Right atrium auricular region (tissue), 2 donors: ENCODE data around the gene GOLGA2. TPM values are rescaled to one million over a fixed set of nuclear protein-coding genes. Genes with fewer than 3 reads are reported as not detected.

Source experiments
- DNase-seq: peaks from one replicate; pipeline ENCODE4 v3.0.0-alpha.2; 2019; ENCODE audit warnings: low spot score
- H3K27ac ChIP-seq, 2 donors: fragments of 200-600 bp; sonication (generic); 1 replicate in 1 of 2; 2 replicates in 1 of 2; pipeline ENCODE4 v1.5.1; 2016 to 2019
- H3K27me3 ChIP-seq, 2 donors: fragments of 200-600 bp; sonication (generic); one replicate each; pipeline versions ENCODE4 v1.5.1 to v1.6.0; 2017 to 2019
- H3K36me3 ChIP-seq: fragments of 200-600 bp; sonication (generic); one replicate; pipeline ENCODE4 v1.5.1; 2016
- H3K4me1 ChIP-seq, 2 donors: fragments of 200-600 bp; sonication (generic); one replicate each; pipeline versions ENCODE4 v1.5.1 to v1.6.0; 2017 to 2019
- H3K4me3 ChIP-seq, 2 donors: fragments of 200-600 bp; sonication (generic); 1 replicate in 1 of 2; 2 replicates in 1 of 2; pipeline ENCODE4 v1.5.1; 2017 to 2019; ENCODE audit warnings: mild to moderate bottlenecking in 1 of 2, moderate library complexity in 1 of 2
- H3K9me3 ChIP-seq, 2 donors: fragments of 200-600 bp; sonication (generic); one replicate each; pipeline ENCODE4 v1.5.1; 2019
- total RNA-seq, 2 donors: library from RNA; depleted of rRNA; stranded (reverse); fragments of >200 nt; gene quantifications; one replicate each; pipeline ENCODE4 v1.1.0, GENCODE V29; 2016
- TF ChIP-seq, protein P1 (sequence below), 2 donors: fragments of 200-600 bp; sonication (generic); IDR thresholded peaks; one replicate each; pipeline ENCODE4 v1.5.1; 2019; ENCODE audit warnings: antibody characterized with exemption in 2 of 2

GOLGA2 gene
- total RNA-seq, 2 donors from 2014 or later: 83.3 to 91.6 TPM

DNA sequence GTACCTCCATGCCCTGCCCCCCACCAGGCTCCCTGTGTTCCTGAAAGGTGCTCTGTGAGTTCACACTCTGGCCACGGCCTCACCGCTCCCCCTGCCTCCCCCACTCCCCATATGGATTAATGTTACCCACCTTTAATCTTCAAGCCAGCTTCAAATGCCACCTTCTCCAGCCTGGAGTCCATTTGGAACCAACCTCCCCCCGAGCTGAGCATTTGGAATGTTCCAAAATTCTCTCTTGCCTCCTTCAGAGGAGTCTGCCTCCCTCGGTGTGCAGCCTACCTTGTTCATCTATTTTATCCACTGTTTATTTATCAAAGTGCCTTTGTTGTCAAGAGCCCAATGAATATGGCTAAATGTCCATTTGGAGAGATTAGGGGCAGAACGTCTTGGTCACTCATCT is 4.3 kb downstream of the GOLGA2 start:
- Histone ChIP-seq H3K9me3 (no peaks in the 10 kb centered on the region), H3K36me3 (peaks cover 49% of the 10 kb centered on the region)

DNA sequence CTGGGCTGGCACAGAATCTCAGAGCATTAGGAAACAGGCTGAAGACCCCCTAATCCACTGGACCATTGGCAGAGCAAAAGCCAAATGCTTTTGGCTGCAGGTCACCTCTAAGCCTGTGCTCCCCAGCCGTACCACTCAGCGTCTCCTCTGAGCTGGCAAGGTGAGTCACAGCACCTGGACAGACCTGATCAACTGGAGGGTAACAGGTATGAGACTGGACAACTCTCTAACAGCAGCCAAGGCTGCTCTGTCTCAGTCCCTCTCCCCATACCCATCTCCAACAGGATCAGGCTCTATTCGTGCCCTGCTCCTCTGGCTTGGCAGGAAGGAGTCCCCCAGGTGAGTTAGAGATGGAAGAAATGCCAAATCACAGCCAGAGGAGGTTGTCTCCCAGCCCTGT is 4.7 kb downstream of the GOLGA2 start:
- Histone ChIP-seq H3K27me3 (no peaks in the 10 kb centered on the region), H3K4me3 (no peak overlapping the region), H3K27ac (no peak overlapping the region), H3K9me3 (no peaks in the 10 kb centered on the region), H3K36me3 (peaks cover 51% of the 10 kb centered on the region), H3K4me1 (peaks cover 0 to 16% of the 10 kb centered on the region in 2 donors)
- TF ChIP-seq, protein P1, sequence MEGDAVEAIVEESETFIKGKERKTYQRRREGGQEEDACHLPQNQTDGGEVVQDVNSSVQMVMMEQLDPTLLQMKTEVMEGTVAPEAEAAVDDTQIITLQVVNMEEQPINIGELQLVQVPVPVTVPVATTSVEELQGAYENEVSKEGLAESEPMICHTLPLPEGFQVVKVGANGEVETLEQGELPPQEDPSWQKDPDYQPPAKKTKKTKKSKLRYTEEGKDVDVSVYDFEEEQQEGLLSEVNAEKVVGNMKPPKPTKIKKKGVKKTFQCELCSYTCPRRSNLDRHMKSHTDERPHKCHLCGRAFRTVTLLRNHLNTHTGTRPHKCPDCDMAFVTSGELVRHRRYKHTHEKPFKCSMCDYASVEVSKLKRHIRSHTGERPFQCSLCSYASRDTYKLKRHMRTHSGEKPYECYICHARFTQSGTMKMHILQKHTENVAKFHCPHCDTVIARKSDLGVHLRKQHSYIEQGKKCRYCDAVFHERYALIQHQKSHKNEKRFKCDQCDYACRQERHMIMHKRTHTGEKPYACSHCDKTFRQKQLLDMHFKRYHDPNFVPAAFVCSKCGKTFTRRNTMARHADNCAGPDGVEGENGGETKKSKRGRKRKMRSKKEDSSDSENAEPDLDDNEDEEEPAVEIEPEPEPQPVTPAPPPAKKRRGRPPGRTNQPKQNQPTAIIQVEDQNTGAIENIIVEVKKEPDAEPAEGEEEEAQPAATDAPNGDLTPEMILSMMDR (IDR thresholded peaks at IDR 0.05): no peak
- no peak for DNase-seq

More for the DNA sequence above, 4.3 kb downstream of the GOLGA2 start:
- no peak for DNase-seq
- Histone ChIP-seq H3K4me3 (no peak overlapping the region), H3K27ac (no peak overlapping the region), H3K4me1 (peaks cover 0 to 17% of the 10 kb centered on the region in 2 donors), H3K27me3 (no peaks in the 10 kb centered on the region)
- TF ChIP-seq, protein P1 (IDR thresholded peaks at IDR 0.05): no peak

DNA sequence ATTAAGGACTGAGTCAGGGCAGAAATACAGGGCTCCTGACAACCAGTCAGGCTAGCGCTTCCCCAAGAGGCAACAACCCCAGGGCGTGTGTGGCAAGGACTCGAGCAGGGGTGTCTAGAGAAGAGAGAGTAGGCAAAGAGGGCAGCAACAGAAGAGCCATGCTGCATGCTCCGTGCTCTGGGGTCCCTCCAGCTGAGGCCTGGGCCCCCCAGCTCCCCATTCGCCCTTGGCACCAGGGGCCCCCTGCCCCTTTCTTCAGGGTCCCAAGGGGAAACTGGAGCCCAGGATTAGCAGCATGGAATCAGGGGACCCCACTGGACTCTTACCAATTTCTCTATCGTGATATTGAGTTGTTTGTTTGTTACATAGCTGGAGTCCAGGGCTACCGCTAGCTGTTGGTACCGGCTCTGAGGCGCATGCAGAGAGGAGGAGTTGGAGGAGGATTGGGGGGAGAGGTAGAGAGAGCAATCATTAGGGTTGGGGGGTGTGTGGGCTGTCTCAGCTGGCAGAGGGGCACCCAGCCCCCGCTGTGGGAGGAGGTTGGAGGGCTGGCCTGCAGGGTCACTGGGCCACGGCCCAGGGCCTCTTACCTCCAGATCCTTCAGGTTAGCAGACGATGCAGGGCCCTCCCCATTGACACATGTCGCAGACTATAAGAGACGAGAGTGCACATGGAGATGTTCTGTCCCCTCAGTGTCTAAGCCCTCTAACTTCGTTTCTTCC is 8.8 kb downstream of the GOLGA2 start:
- Histone ChIP-seq H3K4me3 (no peak overlapping the region), H3K27ac (no peak overlapping the region), H3K9me3 (no peaks in the 10 kb centered on the region), H3K27me3 (no peaks in the 10 kb centered on the region), H3K4me1 (no peaks in the 10 kb centered on the region), H3K36me3 (peaks cover 72% of the 10 kb centered on the region)
- DNase-seq: no peak
- TF ChIP-seq, protein P1 (IDR thresholded peaks at IDR 0.05): no peak

DNA sequence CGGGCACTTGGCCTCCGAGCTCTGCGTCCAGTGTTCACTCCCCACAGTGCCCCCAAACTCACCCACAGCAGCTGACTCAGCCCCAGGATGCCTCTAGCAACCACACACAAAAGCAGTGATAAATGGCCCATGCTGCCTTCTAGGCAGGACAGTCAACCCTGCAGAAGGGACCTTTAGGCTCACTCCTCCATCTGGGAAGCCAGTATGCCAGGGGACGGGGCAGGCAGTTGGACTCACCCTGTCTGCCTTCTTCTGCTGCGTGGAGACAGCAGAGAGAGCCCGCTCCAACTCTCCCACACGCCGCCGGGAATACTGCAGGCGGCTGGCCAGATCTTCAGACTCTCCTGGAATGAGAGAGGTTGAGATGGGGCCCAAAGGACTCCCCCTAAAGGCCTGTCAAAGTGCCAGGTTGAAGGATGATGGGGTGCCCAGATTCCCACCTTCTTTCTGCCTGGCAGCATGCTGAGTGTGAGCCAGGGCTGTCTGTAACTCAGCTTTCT is 10.4 kb downstream of the GOLGA2 start:
- TF ChIP-seq, protein P1 (IDR thresholded peaks at IDR 0.05): no peak
- Histone ChIP-seq H3K27ac (no peak overlapping the region), H3K27me3 (no peaks in the 10 kb centered on the region), H3K9me3 (no peaks in the 10 kb centered on the region), H3K4me1 (no peaks in the 10 kb centered on the region), H3K4me3 (no peak overlapping the region), H3K36me3 (peaks cover 77% of the 10 kb centered on the region)
- DNase-seq: no peak

DNA sequence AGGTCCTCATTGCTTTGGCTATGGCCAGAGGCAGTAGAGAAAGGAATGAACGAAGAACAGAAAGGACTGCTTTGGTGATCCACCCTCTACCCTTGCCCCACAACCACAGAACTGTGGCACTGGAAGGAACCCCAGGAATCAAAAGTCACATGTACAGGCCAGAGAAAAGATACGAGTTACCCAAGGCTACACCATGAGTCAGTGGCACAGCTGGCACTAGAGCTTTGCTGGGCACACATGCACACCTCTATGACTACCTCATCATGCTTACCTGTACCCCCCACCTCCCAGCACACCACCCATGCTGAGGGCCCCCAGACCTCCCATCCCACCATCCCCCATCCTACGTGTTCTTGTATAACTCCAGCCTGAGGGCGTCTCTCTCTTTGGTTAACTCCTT is 13.1 kb downstream of the GOLGA2 start:
- Histone ChIP-seq H3K4me1 (no peaks in the 10 kb centered on the region), H3K9me3 (no peaks in the 10 kb centered on the region), H3K27ac (no peak overlapping the region), H3K27me3 (no peaks in the 10 kb centered on the region), H3K36me3 (peaks cover 95% of the 10 kb centered on the region), H3K4me3 (no peak overlapping the region)
- DNase-seq: no peak
- TF ChIP-seq, protein P1 (IDR thresholded peaks at IDR 0.05): no peak
